HG03378 (cell line): ENCODE data around the gene TRAK2.
"Not testable (repeated sequence)": the region's sequence is repeated elsewhere in the genome, so short reads cannot be mapped to it uniquely, and the experiment has no call there.

ENCODE experiments used
- ATAC-seq: cut with Tn5 transposase; IDR thresholded peaks from one replicate; pipeline ENCODE4 v1.9.1; 2021; ENCODE audit warnings: mild to moderate bottlenecking, moderate library complexity; ENCODE audit not compliant: unreplicated experiment

Gene TRAK2

GRCh38 chr2:201451292-201452057 is at the start of gene TRAK2, which contains the start of gene STRADB:
TRAK2 (minus strand) TSS chr2:201451458; CDS start chr2:201420507, 30,951 bp downstream.
STRADB (plus strand) TSS chr2:201451740; CDS start chr2:201454841, 3,101 bp downstream.
- peak; percentile 93 for ATAC-seq

- ATAC-seq = no peak
These were observed 49.3 kb upstream of the TRAK2 start for GRCh38 chr2:201500534-201500933.

- no peak for ATAC-seq
These were observed 45.5 kb upstream of the TRAK2 start for GRCh38 chr2:201496785-201497184.

- ATAC-seq = no peak
These were observed 39.0 kb upstream of the TRAK2 start for GRCh38 chr2:201490291-201490690.

GRCh38 chr2:201484805-201485204 is 33.5 kb upstream of the TRAK2 start:
- no peak for ATAC-seq

GRCh38 chr2:201483758-201484157 is 32.5 kb upstream of the TRAK2 start:
- not testable (repeated sequence) for ATAC-seq

- ATAC-seq = no peak
These were observed 32.1 kb upstream of the TRAK2 start for GRCh38 chr2:201483342-201483741.

- no peak for ATAC-seq
These were observed 31.3 kb upstream of the TRAK2 start for GRCh38 chr2:201482543-201482942.

GRCh38 chr2:201472411-201472810 is 21.2 kb upstream of the TRAK2 start:
- no peak for ATAC-seq

- ATAC-seq = no peak
These were observed 20.6 kb upstream of the TRAK2 start for GRCh38 chr2:201471732-201472393.

- no peak for ATAC-seq
These were observed 19.8 kb upstream of the TRAK2 start for GRCh38 chr2:201470821-201471731.

GRCh38 chr2:201467666-201468065 is 16.4 kb upstream of the TRAK2 start:
- ATAC-seq = no peak

GRCh38 chr2:201466050-201466675 is 14.9 kb upstream of the TRAK2 start:
- no peak for ATAC-seq

- no peak for ATAC-seq
These were observed 14.3 kb upstream of the TRAK2 start for GRCh38 chr2:201465524-201465971.

- no peak for ATAC-seq
These were observed 13.3 kb upstream of the TRAK2 start for GRCh38 chr2:201464547-201464946.

- no peak for ATAC-seq
These were observed 9.3 kb upstream of the TRAK2 start for GRCh38 chr2:201460532-201460931.

- no peak for ATAC-seq
These were observed 7.1 kb upstream of the TRAK2 start for GRCh38 chr2:201458381-201458780.

GRCh38 chr2:201452922-201453643 is 1.8 kb upstream of the TRAK2 start:
- no peak for ATAC-seq

GRCh38 chr2:201452058-201452921 is 1.0 kb upstream of the TRAK2 start:
- ATAC-seq = no peak
